Measurements from ENCODE around the gene CLDN10.
A peak's percentile ranks its signal among the peaks of the same experiment; 100 is the strongest.

CLDN10 gene

DNA sequence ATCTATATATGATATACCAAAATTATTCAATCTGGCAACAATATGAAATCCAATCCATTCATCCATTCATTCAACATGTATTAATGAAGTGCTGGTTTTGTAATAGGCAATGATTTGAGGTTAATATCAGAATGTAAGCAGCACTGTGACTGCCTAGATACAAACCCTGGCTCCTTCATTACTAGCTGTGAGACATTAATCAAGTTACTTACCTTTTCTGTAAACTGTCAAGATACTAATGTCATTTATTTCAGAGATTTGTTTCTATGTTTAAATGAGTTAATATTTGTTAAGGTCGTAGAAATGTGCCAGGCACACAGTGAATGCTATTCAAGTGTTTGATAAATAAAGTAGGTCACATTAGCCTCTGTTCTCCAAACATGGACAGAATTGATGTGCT, 40.9 kb downstream of the CLDN10 start:
- no peak for DNase-seq (ENCODE audit: low spot score)
- FAIRE-seq, result no peak

DNA sequence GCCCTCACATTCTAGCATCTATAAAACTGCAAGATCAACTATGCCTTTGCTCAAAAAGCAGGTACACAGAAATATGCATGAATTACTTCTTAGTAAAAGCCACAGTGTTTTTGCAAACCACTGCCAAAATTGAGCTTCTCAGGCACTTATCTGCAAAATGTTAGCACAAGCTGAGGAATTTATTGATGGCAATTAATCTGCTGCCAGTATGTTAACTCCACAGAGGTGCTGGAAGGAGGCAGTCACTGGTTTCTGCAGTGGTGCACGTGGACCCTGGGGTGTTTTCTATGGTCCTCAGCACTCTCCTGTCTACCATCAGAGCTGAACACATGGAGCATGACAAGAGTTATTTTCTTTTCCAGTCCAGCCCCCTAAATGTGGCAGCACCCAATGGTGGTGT, 44.2 kb downstream of the CLDN10 start:
- FAIRE-seq, result no peak
- no peak for DNase-seq (ENCODE audit: low spot score)

DNA sequence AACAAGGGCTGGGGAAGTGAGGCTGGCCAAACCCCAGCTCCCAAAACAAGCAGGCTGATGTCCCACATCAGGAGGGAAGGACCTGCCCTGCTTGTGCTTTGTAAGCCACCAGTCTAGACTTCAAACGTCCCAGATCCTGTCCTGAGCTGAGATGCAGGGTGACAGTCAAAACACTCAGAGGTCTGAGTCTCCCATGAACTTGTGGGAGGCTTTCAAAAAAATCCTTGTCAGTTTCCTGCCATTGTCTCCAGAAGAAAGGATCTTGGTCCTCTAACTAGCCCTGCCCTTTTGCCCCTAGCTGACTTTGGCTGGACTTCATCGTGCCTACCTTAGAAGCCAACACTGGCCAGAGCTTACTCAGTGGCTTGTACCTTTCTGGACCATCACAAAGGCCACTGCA, 48.7 kb downstream of the CLDN10 start:
- no peak for FAIRE-seq

DNA sequence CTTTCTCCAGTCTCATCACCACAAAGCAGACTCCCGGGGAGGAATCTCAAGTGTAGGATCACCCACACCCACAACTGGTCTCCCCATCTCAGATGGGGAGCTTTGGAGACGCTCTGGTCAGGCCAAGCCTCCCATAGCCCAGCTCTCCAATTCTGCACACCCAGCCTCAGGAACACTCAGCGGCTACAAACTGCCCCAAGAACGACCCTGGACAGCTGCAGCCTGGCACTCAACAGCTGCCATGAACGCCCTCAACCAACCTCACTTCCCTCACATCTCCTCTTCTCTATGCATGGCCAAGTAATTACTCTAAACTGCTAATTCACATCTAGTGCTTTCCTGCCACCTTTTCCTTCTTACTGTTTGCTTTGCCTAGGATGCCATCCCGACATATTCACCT, 49.4 kb downstream of the CLDN10 start:
- FAIRE-seq, result no peak

More for the DNA sequence above, 48.7 kb downstream of the CLDN10 start:
- DNase-seq (ENCODE audit: low spot score), result no peak

DNA sequence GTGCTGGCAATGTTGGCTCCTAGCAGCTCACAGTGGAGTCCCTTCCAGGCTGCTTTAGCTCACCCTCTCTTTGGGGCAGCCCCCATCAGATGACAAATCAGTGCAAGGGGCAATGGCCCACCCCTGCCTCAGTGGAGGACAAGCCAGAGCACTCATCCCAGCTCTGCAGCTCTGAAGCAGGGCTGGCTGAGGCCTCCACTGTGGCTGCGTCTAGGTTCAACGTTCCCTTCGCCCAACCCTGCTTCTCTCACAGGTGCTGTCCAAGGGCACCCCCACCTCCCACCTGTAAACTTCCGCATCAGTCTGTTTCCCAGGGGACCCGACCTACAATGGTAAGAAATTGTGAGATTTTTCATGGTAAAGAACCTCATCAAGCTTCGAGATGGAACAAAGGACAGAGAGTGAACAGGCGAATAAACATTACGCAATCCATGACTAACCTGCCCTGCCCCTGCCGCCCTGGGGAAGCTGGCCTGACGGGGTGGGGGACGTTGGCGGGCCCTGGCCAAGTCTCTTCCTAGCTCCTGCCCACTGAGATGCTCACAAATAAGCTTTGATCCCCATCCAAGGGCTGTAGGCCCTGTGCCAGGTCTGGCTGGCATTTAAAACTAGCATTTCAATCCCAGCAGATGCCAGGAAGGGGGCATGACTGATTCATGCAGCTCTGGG, 51.5 kb downstream of the CLDN10 start:
- no peak for FAIRE-seq
- peak; percentile 67 for DNase-seq (ENCODE audit: low spot score)

More for the DNA sequence above, 49.4 kb downstream of the CLDN10 start:
- DNase-seq (ENCODE audit: low spot score), result no peak

DNA sequence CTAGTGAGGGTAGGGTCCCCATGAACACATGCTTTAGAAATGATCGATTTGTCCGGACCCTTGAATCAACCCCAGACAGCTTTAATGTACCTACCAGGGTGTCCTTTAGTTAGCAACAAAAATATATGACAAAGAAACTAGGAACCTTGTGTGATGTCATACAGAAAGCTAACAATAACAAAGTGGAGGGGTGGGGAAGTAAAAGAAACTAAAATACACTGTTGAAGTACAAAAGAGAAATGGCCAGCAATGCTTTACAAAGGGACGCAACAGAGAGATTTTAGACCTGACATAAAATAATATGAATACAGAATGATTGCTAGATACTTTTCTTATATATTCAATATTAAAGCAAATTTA, 52.0 kb downstream of the CLDN10 start:
- no peak for FAIRE-seq
- no peak for DNase-seq (ENCODE audit: low spot score)

DNA sequence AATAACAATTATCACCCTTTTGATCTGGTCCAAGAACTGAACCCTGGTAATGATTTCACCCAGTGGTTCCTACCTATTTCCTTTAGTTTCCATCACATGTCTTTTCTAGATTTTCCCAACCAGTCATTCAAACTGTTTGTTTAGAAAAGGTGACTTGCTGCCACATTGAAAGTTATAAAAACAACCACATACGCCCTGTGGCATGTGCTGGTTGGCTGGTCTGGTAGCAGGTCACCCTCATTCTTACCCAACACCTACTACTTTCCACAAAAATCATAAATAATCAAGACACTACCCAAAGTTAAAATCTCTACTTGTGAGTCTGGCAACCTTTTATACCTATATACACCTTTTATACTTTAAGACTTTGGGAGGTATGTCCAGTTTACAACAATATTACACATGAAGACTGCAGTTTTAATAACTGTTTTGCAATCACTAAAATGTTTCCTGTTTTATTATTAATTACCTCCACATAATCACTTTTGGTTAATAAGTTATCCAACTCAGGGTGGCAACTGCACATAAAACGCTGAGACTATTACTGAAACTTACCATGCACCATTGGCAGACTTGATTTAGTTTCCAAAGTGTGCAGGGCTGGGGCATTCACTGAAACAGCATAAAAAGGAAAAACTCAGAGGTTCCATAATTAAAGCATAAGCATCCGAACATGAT, 53.1 kb downstream of the CLDN10 start:
- DNase-seq (ENCODE audit: low spot score), result no peak
- FAIRE-seq, result no peak

DNA sequence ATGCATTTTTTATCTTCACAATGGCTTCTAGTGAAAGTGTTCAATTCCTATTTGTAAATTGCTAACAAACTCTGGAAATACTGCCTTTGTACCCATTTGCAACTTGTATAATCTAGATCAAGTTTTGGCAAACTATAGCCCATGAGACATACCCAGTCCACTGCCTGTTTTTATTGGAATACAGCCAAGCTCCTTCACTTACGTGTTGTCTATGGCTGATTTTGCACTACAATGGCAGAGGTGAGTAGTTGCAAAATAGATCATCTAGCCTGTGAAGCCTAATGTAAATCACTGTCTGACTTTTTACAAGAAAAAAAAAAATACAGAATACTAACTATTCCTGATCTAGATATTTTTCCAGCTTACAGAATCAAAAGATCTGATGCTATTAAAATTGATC, 54.8 kb downstream of the CLDN10 start:
- no peak for FAIRE-seq

DNA sequence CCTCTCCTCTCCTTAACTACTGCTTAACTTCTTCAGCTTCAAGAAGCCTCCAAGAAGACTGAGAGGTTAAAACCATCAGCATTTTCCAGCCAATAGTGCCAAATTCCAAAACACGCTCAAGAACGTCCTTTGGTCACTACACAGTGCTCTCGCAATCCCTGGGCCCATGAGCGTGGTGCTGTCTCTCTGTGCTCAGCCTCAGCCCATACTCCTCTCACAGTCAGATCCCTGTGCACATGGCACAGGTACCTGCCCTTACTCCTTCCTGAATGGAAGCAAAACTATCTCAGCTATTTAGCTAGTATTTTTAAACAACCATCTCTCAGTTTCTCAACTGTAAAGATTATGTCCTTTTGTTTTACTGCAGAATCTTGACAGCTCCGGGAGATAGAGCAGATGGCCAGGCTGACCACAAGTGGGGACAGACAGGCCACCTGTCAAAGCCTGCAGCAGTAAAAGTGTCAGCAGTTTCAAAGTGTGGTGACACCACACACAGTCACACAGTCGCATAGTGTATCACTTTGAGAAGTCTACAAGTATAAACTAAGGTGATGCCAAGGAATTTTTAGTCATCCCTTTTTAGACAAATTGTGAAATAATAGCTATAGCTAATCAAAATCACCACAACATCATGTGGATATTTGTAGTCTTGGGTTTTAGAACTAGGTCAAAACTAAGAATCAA, 56.3 kb downstream of the CLDN10 start:
- no peak for FAIRE-seq

More for the DNA sequence above, 54.8 kb downstream of the CLDN10 start:
- no peak for DNase-seq (ENCODE audit: low spot score)

DNA sequence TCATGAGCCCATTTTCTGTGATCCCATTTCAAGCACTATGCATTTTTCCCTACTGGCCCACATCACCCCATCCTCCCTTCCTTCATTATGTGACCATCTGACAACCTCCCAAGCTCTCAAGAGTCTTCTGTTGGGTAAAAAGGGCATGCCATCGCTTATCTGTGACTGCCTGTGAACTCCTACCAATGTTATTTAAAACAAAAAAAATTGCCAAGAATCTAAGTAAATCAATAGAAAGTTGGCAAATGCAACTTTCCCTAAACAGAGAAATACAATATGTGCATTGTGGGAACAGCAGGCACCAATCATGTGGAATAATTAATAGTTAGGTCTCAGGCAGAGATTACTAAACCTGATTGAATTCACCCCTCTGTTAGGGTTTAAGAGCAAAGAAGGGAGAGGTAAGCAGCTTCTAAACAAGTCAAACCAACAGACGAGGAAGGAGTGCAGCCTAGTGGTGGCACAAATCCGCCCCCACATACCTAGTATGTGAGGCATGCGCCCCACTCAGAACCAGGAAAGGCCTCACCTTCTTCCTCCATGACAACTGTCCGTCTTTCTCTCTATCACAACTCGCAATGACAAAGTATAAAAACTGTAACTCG, 62.2 kb downstream of the CLDN10 start:
- DNase-seq (ENCODE audit: low spot score) (no peak), FAIRE-seq (no peak)

More for the DNA sequence above, 56.3 kb downstream of the CLDN10 start:
- no peak for DNase-seq (ENCODE audit: low spot score)

- FAIRE-seq, result no peak
- no peak for DNase-seq (ENCODE audit: low spot score)
Measured at GRCh38 chr13:95615539-95615938, 63.0 kb downstream of the CLDN10 start.

DNA sequence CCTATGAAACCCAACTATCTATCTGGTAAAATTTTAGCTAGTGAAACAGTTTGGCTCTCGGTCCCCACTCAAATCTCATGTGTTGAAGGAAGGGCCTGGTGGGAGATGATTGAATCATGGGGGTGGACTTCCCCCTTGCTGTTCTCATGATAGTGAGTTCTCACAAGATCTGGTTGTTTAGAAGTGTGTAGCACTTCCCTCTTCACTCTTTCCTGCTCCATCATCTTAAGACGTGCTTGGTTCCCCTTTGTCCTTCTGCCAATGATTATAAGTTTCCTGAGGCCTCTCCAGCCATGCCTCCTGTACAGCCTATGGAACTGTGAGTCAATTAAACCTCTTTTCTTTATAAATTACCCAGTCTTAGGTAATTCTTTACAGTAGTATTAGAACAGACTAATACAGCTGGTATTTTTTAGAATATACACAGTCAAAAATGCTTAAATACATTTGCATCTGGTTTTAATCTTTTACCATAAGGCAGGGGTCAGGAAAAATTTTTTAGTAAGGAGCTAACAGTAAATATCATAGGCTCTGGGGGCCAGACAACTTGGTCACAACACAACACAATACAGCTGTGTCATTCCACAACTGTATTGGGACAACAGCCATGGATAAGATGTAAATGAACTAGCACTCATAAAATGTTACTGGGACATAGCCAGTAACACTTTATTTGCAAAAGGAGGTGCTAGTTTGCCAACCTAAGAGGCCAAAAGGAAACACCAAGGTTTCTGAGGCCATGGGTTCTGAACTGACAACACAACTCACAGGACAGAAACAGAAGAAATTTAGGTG, 67.7 kb downstream of the CLDN10 start:
- DNase-seq (ENCODE audit: low spot score), result no peak
- no peak for FAIRE-seq

- DNase-seq (ENCODE audit: low spot score) (no peak), FAIRE-seq (no peak)
Measured at GRCh38 chr13:95620825-95621498, 68.4 kb downstream of the CLDN10 start.

DNA sequence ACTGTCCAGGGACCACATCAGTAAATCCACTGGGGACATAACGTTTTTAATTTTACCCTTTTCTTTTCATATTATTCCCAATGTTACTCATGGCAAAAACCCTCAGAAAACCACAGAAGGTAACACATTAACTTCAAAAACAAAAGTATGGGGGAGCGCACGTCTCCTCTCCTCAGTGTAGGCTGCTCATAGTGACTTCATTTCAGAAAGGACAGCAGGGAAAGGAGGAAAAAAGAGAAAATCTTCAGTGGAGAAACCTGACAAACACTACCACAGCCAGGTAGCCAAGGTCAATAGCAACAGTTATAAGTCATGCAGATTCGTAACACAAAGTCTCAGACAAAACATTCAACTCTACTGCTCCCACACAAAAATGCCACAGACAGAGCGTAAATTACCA, 70.6 kb downstream of the CLDN10 start:
- FAIRE-seq (no peak), DNase-seq (ENCODE audit: low spot score) (no peak)

DNA sequence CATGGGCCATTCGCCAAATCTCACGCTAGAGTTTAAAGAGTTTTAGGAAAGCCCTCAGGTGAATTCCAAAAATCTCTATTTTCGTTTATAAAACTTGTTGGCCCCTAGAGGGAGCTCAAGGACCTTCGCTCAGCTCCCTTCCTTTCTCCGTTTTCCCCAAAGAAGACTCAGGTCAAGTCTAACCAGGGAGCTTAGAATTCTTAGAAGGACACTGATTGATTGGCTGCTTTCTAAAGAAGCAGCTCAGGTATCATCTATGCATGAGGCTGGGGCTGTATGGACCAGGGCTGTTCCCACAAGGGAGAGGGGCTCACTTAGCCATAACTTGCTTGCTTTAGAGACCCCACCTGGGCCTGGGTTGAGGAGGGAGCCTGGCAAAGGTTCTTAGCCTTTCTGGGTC, 71.5 kb downstream of the CLDN10 start:
- FAIRE-seq (no peak), DNase-seq (ENCODE audit: low spot score) (peak; percentile 15)

- FAIRE-seq (no peak), DNase-seq (ENCODE audit: low spot score) (no peak)
Measured at GRCh38 chr13:95626768-95627167, 74.2 kb downstream of the CLDN10 start.

DNA sequence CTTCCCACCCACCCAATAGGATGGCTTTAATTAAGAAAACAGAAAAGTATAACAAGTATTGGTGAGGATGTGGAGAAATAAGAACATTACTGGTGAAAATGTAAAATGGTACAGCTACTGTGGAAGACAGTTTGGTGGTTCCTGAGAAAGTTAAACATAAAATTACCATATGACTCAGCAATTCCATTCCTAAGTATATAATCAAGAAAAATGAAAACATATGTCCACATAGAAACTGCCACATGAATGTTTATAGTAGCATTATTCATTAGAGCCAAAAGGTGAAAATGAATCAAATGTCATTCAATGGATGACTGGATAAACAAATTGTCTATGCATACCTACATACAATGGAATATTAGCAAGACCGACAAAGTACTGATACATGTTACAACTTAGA, 75.1 kb downstream of the CLDN10 start:
- DNase-seq (ENCODE audit: low spot score) (no peak), FAIRE-seq (no peak)

- DNase-seq (ENCODE audit: low spot score) (no peak), FAIRE-seq (no peak)
Measured at GRCh38 chr13:95628488-95628887, 76.0 kb downstream of the CLDN10 start.

DNA sequence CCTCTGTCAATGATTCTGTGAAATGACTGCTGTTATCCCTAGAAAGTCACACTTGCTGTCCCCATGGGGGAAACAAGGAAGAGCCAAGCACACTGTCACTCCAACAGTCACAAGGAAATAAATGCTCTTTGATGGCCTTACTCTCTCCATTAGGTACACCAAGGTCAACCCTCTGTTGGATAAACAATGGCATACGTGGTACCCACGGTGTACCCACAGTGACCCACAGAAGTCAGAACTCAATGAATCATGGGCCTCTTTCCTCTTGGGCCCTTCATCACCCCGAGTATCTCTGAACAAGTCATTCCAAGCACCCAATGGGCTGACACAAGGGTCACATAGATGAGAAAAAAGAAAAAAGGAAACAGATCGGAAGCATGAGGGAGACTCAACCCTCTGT, 76.6 kb downstream of the CLDN10 start:
- FAIRE-seq, result no peak
- no peak for DNase-seq (ENCODE audit: low spot score)
